GM21723 (cell line): Measurements from ENCODE around the gene GPR89B.
"Not testable (repeated sequence)": the region's sequence is repeated elsewhere in the genome, so short reads cannot be mapped to it uniquely, and the experiment has no call there.

Source experiments
- ATAC-seq: cut with Tn5 transposase; IDR thresholded peaks from one replicate; pipeline ENCODE4 v1.9.1; 2021; ENCODE audit warnings: mild to moderate bottlenecking, moderate library complexity; ENCODE audit not compliant: unreplicated experiment

GPR89B gene

DNA sequence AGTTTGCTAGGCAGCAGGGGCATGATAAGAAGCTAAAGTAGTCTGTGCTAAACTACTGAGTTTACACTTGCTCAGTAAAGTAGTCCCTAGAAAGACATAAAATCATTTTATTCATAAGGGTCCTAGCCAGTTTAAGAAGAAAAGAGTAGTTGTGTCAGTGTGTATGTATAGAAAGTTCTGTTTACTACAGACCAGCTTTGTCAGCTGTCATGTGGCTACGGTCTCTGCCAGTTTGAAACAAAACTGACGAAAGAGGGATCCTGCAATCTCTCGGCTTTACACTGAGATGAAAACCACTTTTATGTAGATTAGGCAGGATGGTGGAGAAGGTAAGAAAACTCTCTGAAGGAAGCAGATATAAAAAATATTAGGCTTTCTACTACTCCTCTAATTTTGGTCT, 7.1 kb downstream of the GPR89B start:
- ATAC-seq, result not testable (repeated sequence)

DNA sequence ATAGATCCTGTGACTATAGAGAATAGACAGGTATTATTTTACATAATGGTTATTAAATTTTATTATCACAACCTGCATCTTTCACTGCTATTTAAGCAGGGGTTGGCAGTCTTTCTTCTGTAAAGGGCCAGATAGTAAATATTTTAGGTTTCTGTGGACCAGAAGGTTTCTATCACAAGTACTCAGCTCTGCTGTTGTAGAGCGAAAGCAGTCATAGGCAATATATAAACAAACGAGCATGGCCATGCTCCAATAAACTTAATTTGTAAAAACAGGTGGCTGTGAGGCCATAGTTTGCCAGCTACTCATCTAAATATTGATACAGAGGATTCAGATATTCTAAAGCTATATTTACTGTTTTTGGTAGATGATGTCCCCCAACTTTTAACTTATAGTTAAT, 12.2 kb downstream of the GPR89B start:
- not testable (repeated sequence) for ATAC-seq

DNA sequence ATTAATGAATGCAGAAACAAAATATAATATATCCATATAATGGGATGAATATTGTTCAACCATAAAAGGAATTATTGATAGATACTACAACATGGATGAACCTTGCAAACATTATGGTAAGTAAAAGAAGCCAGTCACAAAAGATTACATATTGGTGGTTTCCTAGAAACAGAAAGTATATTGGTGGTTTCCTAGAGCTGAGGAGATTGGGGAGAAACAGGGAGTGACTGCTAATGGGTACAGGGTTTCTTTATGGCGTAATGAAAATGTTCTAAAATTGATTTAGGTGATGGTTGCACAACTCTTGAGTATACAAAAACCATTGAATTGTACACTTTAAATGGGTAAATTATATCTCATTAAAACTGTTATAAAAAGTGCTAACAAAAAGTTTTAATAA, 14.3 kb downstream of the GPR89B start:
- not testable (repeated sequence) for ATAC-seq

DNA sequence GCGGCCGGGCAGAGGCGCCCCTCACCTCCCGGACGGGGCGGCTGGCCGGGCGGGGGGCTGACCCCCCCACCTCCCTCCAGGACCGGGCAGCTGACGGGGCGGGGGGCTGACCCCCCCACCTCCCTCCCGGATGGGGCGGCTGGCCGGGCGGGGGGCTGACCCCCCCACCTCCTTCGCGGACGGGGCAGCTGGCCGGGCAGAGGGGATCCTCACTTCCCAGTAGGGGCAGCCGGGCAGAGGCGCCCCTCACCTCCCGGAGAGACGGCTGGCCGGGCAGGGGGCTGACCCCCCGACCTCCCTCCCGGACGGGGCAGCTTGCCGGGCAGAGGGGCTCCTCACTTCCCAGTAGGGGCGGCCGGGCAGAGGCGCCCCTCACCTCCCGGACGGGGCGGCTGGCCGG, 21.3 kb downstream of the GPR89B start:
- ATAC-seq, result not testable (repeated sequence)

DNA sequence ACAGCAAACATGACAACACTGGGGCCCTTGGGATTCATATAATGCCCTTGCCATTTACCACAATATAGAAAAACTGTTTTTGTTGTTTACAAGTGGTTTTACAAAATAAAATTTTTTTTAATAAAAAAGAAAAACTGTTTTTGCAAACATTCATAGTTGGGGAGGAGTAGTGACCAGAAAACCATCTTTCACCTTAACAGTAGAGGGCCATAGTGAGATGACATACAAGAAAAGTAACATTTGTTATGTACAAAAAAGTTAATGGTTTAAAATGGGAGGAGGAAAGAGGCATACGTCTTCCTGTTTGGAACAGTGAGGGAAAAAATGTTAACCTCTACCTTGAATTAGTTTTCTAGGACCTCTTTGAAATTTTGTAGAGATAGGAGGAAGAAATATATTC, 30.7 kb downstream of the GPR89B start:
- ATAC-seq, result not testable (repeated sequence)

DNA sequence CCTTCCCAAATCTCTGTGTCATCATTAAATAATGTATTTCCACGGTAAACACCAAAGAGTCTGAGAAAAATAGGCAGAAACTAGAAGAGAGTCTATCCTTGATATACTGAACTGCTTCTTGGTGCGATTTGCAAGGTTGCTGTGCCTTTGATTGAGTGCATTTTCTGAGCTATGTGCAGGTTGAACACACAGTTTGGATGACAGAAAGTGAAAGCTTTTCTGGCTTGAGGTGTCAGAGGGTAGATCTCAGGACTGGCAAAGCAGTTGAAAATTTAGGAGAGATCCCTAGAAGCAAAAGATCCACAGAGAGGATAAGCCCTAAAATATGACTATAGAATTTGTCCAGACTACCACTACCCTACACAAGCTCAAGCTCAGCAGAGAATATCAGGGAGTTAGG, 31.5 kb downstream of the GPR89B start:
- not testable (repeated sequence) for ATAC-seq

DNA sequence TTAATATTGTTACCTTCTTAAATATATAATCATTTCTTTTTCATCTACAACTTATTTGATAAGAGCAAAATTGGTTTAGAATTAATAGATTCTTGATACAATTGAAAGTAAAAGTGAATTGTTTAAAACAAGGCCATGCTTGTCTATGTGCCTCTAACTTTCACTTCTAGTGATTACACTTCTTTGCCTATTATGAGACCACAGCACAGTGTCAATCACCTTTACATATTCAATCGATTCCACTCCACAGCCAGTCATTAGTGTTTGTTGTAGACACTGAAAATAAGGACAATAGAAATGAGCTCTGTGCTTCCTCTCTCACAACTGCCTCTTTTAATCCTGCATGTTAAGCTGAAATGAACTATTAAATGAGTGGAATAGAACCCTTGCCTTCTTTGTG, 36.4 kb downstream of the GPR89B start:
- not testable (repeated sequence) for ATAC-seq

DNA sequence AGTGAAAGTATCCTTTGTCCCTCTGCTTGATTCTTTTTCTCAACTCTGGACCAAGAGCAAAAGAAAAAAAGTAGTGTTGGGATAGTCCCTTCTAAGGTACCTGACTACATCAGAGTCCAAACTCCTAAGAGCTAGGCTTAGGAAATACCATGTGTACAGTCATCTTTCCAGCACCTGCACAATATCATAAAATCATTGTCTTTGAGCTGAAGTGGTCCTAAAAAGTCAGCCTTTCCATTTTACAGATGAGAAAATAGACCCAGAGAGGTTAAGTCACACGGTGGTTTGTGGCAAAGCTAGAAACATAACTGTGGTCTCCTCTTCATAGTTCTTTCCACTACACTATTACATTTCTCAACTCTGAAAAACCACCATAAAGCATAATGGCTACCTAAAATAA, 38.4 kb downstream of the GPR89B start:
- peak; percentile 57 for ATAC-seq

DNA sequence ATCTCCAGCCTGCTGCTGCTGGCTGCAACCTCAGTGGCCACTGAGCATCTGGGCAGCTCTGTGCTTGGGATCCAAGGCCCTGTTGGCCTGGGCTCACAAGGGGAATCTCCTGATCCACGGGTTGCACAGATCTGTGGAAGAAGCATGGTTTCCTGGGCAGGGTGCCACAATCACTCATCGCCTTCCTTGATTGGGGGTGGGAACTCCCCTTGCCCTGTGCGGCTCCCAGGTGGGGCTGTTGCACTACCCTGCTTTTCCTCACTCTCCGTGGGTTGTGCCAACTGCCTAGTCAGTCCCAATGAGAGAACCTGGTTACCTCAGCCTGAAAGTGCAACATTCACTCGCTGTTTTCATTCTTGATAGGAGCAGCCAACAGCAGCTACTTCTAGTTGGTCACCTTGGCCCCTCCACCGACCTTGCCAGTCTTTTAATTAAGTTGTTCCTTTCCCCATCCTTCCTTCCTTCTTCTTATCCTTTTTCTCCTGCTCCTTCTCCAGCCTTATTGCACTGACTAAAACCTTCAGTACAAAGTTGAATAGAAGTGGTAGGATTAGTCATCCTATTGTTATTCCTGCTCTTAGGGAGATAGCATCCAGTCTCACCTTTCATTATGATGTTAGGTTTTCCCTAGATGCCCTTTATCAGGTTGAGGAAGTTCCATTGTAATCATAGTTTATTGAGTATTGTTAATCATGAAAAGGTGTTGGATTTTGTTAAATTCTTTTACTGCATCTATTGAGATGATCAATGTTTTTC, 50.9 kb downstream of the GPR89B start:
- not testable (repeated sequence) for ATAC-seq

DNA sequence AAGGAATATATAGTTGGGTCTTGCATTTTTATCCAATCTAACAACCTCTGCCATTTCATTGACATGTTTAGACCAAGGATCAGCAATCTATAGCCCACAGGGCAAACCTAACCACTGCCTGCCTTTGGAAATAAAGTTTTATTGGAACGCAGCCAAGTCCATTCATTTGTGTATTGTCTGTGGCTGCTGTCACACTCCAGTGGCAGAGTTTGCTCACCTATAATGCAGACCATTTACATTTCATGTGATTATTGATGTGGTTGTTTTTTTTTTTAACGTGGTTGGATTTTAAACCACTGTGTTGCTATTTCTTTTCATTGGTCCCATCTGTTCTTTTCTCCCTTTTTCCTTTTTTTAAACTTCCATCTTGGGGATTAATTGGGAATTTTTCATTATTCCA, 57.2 kb downstream of the GPR89B start:
- not testable (repeated sequence) for ATAC-seq

DNA sequence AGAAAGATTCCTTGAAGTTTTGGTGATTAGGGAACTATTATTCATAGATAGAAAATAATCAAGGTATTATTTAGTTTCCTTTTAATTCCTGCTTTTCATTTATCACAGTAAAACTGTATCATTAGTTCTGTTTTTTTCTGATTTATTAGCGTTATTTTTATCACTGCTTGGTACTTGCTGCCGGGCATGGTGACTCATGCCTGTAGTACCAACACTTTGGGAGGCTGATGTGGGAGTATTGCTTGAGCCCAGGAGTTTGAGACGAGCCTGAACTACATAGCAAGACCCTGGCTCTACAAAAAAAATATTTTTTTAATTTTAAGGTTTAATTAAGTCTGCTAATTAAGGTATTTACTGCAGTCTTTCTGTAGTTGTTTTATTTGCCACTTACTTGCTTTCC, 59.7 kb downstream of the GPR89B start:
- not testable (repeated sequence) for ATAC-seq

DNA sequence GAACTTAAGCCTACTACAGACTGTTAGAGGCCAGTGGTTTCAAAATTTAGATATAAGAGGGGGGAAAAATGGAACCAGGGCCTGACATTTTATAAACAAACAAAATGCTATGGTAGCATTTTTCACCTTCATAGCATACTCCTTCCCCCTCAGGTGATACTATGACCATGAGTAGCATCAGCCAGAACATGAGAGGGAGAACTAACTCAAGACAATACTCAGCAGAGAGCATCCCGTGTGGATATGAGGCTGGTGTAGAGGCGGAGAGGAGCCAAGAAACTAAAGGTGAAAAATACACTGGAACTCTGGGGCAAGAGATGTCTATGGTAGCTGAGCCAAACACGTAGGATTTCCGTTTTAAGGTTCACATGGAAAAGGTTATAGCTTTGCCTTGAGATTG, 64.7 kb downstream of the GPR89B start:
- not testable (repeated sequence) for ATAC-seq

DNA sequence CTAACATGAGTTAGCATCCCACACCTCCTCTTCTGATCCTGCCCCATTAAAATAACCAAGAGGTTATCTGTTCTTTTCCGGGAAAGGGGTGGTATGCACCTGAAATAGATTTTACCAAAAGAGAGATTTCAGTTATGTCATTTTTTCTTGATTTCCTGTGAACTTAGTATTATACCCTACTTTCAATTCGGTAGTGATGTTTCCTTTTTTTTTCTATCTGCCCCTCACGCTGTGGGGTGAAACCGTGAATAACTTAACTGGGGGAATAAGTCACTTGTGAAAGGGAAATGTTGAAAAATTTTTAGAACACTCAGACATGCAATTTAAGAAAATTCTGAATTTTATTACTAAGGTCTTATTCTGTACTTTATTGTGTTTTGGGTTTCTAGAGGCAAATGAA, 65.2 kb downstream of the GPR89B start:
- ATAC-seq, result not testable (repeated sequence)

DNA sequence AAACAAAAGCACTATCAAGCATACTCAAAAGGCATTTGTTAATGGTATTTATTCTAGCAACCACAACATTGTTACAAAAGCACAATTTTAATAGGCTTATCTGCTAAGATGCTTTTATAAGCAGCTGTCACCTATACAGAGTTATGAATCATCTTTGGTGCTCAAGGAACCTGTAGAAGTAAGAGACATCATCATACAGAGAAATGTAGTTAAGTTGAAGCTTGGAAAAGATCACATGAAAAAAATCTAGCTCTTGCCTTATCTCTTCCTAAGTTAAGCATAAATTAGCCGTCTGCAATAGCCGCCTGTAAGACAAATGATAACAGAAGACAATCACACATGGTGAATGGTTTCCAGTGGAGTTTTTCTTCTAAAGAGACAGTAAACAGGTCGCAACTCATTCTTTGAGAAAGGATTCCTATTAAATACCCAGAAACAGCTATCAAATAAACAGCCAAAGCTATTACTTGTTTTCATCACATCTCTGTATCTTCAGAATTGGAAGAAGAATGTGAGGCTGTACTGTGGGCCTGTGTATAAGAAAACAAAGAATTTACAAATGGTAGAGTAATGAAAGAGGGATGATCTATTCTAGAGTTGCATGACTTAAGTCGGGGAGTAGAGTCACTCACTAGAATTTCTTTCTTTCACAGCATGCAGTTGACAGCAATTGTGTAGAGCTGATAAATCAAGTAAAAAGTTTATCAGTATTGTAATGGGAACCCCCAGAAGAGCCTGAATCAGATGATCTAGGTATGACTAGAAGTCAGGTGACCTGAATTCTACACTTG, 65.8 kb downstream of the GPR89B start:
- not testable (repeated sequence) for ATAC-seq

DNA sequence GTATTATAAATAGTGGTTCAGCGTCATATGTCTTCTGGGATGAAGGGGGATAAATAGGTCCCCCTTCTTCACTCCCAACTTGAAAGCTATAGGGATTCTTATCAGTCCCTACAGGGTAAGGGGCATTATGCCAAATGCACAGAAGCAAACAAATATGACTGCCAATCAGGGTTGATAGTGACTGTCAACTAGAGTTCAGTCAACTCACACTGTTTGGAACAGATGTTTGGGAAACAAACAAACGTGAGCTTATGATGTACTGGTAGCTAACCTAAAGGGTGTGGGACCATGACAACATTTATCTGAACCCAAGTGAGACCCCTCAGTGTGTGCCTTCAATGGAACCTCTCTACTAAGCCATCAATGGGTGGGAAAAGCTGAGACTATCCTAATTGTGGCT, 67.9 kb downstream of the GPR89B start:
- ATAC-seq, result not testable (repeated sequence)

DNA sequence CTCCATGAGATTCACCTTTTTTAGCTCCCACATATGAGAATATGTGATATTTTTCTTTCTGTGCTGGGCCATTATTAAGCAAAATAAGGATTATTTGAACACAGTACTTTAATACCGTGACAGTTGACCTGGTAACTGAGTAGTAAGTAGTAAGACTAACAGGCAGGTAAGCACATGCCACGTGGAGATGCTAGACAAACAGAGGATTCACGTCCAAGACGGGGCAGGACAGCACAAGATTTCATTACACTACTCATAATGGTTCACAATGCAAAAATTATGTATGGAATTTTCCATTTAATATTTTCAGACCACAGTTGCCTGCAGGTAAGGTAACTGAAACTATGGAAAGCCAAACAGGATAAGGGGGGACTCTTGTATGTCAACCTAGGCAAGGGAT, 79.5 kb downstream of the GPR89B start:
- ATAC-seq, result not testable (repeated sequence)

DNA sequence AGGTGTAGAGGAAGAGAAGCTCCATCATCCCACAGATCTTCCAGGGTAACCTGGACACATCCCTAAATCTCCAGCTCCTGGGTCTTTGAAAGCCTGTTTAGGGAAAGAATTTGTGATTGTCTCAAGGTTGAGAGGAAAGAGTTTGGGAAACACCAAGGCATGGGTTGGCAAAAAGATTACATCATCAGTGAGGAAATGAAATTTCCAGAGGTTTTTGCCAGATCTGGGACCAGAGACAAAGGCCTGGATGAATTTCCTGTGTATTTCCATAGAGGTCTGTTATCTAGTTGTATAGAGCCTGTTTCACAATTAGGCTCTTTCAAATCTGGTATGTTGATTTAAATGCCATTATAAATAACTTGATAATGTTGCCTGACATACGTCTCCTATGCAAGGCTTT, 82.3 kb downstream of the GPR89B start:
- ATAC-seq, result no peak

DNA sequence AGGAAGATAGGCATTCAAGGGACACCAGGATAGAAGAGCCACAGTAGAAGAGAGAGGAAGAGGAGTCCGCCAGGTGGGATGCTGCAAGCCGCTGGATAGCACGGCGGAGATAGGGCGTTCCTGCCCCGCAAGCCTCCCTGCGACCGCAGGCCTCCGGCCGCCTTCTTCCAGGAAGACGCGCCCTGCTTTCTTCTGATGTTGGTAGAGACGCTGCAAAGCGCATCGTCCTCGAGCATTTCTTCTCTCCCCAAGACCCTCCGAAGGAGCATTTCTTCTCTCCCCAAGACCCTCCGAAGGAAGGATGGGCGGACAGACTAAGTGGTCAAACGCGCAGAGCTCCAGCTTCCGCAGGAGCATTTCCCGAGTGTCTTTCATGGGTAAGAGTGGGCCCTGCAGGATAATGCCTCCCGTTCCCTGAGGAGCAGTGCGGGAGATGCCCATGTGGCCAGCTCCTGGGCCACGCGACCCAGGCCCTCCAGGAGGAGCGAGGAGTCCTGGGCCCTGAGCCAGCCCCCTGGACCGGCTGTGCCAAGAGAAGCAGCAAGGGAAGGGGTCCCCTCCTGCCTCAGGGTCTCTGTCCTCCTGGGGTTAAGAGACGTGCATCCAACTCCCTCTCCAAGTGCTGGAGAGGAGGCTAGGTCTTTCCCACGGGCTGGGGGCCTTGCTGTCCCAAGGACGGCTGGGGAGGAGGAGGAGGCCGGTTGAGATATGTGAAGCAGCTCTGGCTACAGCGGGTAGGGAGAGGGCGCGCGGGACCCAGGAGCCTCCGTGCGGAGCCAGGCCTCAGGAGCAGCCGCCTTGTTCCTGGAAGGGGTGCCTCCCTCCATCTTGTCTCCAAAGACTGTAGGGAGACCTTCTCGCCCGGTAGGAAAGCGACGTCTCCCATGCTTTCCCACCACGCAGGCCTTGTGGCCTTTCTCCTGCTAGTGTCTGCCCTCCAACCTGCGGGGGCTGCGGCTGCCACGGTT, 85.2 kb downstream of the GPR89B start:
- not testable (repeated sequence) for ATAC-seq

DNA sequence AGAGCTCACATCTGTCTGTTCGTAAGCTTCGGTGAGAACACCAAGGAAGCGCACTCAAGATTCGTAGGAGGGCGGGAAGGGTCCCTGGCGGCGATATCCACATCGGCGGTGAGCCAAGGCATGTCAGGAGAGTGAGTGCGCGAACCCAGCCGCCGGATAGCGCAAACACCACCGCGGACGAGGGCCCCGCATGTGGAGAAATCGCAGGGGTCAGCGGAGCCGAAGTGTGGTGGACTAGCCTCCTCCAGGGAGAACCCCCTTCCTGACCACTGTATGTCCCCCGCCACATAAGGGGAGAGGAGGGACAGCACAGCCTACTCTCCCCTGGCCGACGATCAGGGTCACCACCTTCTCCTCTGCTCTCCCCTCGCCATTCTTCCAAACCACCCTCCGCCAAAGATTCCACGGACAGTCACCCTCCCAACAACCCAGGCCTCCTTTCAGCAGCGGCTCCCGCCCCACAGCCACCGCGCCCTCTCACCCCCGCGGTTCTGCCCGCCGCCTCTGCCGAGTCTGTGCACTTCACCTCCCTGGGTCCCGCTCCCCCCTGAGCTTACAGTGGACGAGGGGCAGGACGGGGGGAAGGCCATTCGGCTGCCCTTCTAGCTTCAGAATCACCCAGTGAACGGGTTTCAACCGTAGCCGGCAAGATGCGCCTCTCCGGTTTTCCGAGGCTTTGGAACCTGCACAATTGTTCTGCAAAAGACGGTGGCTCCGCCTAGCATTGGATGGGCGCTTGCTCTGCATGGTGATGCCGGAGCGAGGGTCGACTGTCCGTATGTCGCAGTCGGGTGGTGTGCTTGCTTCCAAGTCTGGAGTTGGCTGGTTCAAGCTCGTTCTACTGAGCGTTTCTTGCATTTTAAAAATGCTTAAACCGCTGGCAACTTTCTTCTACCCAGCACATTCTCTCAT, 86.3 kb downstream of the GPR89B start:
- ATAC-seq, result not testable (repeated sequence)

DNA sequence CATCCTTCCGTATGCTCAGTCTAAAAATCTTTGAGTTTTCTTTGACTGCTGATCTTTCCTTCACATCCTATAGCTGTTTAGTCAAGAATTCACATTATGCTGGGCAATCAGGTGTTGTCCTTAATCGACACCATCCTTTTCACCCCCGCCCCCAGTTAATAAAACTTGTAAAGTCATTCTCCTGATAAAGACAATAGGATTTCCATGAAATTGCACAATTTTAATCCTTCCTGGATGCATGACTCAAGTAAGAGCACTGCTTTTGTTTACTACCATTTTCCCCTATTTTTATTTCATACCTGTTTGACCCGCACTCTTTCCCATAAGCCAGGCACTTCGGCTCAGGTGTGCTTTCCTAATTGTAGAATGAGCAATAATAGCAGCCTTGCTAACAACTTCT, 96.7 kb downstream of the GPR89B start:
- ATAC-seq, result not testable (repeated sequence)
